ENCODE results near the gene GNB1L.
"Not testable (repeated sequence)": the region's sequence is repeated elsewhere in the genome, so short reads cannot be mapped to it uniquely, and the experiment has no call there.

The GNB1L gene

DNA sequence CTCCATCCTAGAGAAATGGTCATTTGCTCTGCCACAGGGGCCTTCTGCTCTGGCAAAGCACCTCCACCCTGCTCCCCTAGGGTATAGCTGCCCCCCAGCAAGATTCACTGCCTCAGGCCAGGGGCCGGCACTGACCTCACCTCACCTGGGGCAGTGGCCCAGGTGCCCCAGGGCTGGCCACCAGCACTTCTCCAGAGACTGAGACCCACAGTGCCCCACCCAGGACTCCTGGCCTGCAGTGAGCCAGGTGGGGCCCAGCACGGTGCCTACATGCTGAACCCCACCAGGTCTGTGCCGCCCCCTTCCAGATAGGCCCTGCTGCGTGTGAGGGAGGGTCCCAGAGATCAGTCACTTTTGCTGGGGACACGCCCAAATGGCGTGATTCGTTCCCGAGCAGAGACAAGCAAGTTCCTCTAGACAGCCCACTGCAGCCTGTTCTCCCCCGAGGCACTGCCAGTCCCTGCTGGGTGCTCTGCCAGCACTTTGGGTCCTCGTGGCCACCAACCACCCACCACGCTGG lies 10.8 kb downstream of the GNB1L start:
- DNase-seq (ENCODE audit: low spot score), result no peak

- no peak for DNase-seq (ENCODE audit: low spot score)
Measured at GRCh38 chr22:19843107-19843856, 11.4 kb downstream of the GNB1L start.

- no peak for DNase-seq (ENCODE audit: low spot score)
Measured at GRCh38 chr22:19842393-19843106, 12.1 kb downstream of the GNB1L start.

DNA sequence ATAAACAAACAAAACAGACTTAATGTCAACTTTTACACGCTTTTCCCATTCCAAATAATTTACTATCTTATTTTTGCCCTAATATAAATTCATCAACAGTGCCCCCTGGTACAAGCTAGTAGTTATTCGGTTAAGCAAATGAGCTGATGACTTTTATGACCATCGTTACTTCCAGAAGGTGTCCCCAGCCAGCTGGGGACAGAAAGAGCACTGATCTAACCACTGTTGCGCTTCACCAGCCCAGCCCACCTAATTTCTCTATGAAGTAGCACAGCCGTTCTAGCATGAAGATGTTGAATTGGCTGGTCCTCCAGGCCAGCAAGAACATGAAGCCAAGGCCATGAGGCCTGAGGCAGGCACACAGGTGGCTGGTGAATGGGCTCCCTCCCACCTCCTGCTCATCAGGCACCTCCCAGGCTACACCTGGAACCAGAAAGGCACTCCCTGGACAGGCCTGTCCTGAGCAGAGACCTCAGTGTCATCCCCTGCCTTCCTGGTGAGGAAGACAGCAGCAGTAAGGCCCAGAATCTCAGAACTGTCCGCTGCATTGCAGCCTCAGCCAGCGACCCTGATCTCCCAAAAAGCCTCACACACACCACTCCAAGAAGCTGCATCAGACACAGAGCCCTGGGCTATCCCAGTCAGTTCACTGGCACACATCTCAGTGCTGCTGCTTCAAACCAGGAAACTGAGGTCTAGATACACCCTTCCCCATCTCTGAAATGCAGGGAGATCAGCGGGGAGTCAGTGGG lies 12.9 kb downstream of the GNB1L start:
- DNase-seq (ENCODE audit: low spot score), result no peak

DNA sequence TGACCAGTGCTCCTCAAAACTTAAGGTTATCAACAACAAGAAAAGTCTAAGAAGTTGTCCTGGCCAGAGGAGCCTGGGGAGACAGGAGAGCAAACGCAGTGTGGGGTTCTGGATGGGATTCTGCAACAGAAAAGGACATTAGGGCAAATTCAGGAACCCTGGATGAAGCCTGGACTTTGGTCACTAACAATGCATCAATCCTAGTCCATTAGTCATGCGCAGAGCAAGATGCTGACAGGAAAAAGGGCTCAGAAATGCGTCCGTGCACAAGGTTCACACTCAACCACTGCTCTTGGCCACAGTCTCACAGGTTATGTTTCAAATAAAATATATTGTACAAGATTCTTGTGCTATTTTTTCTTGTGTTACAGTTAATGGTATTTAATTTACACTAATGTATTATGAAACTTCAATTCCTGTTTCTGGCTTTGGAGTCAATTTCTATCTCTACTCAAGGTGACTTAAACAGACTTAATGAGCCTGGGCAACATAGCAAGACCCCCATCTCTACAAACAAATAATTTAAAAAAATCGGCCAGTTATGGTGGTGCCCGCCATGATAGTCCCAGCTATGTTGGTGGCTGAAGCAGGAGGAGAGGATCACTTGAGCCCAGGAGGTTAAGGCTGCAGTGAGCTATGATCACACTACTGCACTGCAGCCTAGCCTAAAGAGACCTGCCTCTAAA lies 13.6 kb downstream of the GNB1L start:
- no peak for DNase-seq (ENCODE audit: low spot score)

DNA sequence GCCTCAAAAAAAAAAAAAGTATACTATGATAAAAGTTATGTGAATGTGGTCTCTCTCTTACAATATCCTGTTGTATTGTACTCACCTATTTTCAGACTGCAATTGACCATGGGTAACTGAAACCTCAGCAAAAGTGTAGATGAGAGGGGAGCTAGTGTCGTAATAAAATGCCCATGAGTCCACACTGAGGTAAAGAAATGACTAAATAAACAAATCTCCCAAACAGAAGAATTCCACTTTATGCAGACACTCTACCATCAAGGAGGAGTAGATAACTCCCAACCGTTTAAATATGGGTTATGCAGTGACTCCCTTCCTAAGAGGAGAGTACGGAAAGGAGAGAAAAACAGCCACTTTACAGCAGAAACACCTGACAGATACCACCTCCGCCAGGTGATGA lies 14.6 kb downstream of the GNB1L start:
- no peak for DNase-seq (ENCODE audit: low spot score)

DNA sequence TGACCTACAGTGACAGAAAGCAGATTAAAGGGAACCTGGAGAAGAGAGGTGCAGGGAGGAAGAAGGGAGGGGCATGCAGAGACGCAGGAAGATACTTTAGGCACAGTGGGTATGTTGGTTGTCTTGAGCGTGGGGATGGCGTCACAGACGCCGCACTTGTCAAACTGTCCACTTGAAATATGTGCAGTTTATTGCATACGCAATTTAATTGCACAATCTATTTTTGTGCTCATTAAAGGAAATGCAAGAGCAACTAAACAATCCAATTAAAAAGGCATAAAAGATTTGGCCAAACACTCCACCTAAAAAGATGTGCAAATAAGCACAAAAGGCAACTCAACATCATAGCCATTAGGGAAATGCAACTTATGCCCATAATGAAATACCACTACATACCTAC lies 16.8 kb downstream of the GNB1L start:
- no peak for DNase-seq (ENCODE audit: low spot score)

- no peak for DNase-seq (ENCODE audit: low spot score)
Measured at GRCh38 chr22:19836512-19836911, 18.2 kb downstream of the GNB1L start.

DNA sequence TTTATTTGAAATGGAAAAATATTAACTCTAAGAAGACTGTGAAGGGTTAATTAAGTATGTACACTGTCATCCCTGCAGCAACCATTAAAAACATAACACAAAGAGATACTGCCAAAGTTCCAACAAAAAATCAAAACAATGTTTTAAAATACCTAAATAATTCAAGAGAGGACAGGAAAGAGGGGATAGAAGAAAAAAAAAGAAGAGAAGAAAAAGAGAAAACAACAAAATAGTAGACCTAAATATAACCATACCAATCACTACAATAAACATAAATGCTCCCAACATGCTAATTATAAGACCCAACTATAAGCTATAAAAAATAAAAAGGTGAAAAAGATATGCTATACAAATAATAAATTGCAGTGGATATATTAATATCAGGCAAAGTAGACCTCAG lies 20.1 kb downstream of the GNB1L start:
- DNase-seq (ENCODE audit: low spot score), result no peak

DNA sequence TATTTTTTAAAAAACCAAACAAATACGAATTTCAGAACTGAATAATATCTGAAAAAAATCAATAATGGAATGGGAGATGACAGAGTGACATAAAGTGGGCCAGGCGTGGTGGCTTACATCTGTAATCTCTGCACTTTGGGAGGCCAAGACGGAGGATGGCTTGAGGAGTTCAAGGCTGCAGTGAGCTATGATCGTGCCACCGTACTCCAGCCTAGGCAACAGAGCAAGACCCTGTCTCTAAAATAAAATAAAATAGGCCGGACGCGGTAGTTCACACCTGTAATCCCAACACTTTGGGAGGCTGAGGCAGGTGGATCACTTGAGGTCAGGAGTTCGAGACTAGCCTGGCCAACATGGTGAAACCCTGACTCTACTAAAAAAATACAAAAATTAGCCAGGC lies 21.3 kb downstream of the GNB1L start:
- DNase-seq (ENCODE audit: low spot score), result not testable (repeated sequence)

- no peak for DNase-seq (ENCODE audit: low spot score)
Measured at GRCh38 chr22:19832476-19833108, 22.1 kb downstream of the GNB1L start.

DNA sequence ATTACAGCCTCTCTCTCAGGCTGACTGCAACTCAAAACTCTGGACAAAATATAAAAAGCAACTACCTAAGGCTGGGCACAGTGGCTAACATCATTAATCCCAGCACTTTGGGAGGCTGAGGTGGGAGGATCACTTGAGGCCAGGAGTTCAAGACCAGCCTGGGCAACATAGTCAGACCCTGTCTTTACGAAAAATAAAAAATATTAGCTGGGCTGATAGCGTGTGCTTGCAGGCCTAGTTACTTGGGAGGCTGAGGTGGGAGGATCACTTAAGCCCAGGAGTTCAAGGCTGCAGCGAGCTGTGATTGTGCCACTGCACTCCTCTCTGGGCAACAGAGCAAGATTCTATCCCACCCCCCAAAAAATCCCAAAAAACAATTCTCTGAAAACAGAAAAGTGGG lies 22.7 kb downstream of the GNB1L start:
- not testable (repeated sequence) for DNase-seq (ENCODE audit: low spot score)

DNA sequence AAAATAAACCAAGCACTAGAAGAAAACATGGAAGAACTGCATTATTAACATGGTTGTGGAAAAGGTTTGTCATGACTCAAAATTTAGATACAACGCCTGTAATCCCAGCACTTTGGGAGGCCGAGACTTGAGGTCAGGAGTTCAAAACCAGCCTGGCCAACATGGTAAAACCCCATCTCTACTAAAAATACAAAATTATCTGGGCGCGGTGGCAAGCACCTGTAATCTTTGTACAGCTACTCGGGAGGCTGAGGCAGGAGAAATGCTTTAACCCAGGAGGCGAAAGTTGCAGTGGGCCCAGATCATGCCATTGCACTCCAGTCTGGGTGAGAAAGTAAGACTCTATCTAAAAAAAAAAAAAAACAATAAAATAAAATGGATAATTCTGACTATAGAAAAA lies 23.7 kb downstream of the GNB1L start:
- DNase-seq (ENCODE audit: low spot score), result no peak

DNA sequence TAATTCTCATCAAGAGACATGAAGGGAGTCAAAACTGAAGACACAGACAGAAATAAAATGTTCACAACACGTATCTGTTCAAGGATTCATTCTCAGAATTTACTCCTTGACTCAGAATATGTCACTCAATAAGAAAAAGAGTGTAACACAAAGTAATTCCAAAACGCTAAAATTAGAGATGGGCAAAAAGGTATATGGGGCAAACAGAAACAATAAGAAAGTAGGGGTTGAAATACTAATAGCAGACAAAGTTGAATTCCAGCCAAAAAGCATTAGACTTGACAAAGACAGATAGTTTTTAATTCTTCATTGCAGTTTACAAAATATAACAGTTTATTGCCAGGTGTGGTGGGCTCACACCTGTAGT lies 26.7 kb downstream of the GNB1L start:
- no peak for DNase-seq (ENCODE audit: low spot score)

GRCh38 chr22:19827341-19828034 lies 27.2 kb downstream of the GNB1L start:
- no peak for DNase-seq (ENCODE audit: low spot score)

DNA sequence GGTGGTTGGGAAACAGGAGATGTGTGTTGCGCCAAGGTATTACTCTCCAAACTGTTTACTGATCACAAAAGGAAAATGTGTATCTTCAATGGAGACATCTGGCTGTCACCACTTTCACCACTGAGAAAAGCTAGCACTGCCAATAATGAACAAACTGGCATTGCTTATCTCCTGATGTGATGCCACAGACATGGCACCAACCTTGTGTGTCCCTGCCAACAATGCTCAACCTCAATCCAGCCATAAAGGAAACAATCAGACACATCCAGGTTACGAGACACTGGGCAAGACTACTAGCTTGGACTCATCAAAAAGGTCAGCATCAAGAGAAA lies 28.1 kb downstream of the GNB1L start:
- DNase-seq (ENCODE audit: low spot score), result no peak

DNA sequence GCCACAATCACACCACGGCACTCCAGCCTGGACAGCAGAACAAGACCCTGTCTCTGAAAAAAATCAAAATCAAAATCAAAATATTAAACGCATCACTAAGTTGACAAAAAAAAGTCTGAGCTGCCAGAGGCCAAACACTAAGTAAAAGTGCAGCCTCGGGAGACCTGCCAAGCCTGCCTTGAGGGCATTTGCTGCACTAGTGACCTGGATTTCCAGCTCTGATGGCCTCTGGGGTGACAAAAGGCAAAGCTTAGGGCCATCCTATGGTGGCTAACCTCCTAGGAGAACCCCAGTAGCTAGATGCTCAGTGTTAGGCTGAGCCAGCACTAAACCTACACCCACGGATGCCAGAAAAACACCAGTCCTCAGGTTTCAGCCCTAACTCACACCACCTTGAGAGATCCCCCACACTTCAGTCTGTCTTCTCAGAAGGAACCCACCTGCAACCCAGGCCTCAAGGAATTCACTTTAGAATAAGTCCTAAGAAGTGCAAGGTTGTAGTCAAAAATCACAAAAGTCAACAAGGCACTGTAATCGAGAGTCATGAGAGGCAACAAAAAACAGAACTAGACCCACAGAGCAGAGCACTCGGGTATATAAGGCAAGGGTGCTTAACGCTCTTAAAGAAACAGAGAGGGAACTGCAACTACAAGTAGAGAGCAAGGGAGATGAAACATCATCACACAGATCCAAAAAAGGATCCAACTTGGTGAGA lies 28.6 kb downstream of the GNB1L start:
- DNase-seq (ENCODE audit: low spot score), result no peak

DNA sequence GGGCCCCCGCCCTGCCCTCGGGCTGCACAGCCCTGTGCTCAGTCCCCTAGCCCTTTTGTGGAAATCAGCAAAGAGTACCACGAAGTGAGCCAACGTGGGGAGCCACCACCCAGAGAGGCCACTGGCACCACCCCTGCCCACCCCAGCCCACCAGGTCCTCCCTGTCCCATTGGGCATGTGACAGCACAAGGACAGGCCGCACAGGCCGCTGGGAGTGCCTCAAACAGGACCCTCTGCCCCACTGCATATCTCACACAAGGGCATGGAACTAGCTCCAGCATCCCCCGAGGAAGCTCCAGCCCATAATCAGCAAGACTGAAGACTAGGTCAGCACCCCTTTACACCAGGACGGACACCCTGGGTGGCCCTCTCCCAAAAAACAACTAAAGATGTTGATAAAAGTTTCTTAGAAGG lies 29.7 kb downstream of the GNB1L start:
- DNase-seq (ENCODE audit: low spot score), result no peak

GRCh38 chr22:19824212-19824925 lies 30.3 kb downstream of the GNB1L start:
- no peak for DNase-seq (ENCODE audit: low spot score)

- no peak for DNase-seq (ENCODE audit: low spot score)
Measured at GRCh38 chr22:19823902-19824211, 30.8 kb downstream of the GNB1L start.

Measured in kidney tubule cell (primary cell).